HepG2 (cell line): ENCODE data around the gene CCDC201. TPM values are rescaled to one million over a fixed set of nuclear protein-coding genes. Genes with fewer than 3 reads are reported as not detected.

Experiments
- HNRNPK ChIP-seq: fragments of 200-400 bp; formaldehyde crosslinking; IDR thresholded peaks from 2 replicates; pipeline ENCODE4 v1.6.1; 2018; ENCODE audit warnings: low read length, low read depth, moderate library complexity, mild to moderate bottlenecking; ENCODE audit not compliant: poor library complexity, severe bottlenecking
- HOXA5 ChIP-seq: sonication (generic); formaldehyde crosslinking; IDR thresholded peaks from 2 replicates; pipeline ENCODE4 v1.4.0; 2020; ENCODE audit warnings: missing genetic modification reagents
- NR1H2 ChIP-seq: sonication (generic); formaldehyde crosslinking; IDR thresholded peaks from 2 replicates; pipeline ENCODE4 v1.8.1; 2022; ENCODE audit warnings: low read depth, missing genetic modification reagents, borderline replicate concordance
- RAD21 ChIP-seq: fragments of 450-650 bp; formaldehyde crosslinking; IDR thresholded peaks from 2 replicates; pipeline ENCODE4 v1.5.0; 2020; ENCODE audit warnings: mild to moderate bottlenecking
- RFX3 ChIP-seq: IDR thresholded peaks from 2 replicates; pipeline ENCODE4 v1.6.1; 2016; ENCODE audit warnings: missing biosample characterization, missing genetic modification reagents
- SMAD3 ChIP-seq: sonication (generic); formaldehyde crosslinking; IDR thresholded peaks from 2 replicates; pipeline ENCODE4 v1.4.0; 2020; ENCODE audit warnings: missing genetic modification reagents
- TIGD3 ChIP-seq: sonication (generic); formaldehyde crosslinking; IDR thresholded peaks from 2 replicates; pipeline ENCODE4 v1.5.1; 2020; ENCODE audit warnings: mild to moderate bottlenecking, missing genetic modification reagents, borderline replicate concordance
- TMF1 ChIP-seq: sonication (generic); formaldehyde crosslinking; IDR thresholded peaks from 2 replicates; pipeline ENCODE4 v1.8.1; 2022; ENCODE audit warnings: low read depth, missing genetic modification reagents
- ZBTB8A ChIP-seq: sonication (generic); formaldehyde crosslinking; IDR thresholded peaks from 2 replicates; pipeline ENCODE4 v1.4.0; 2020; ENCODE audit warnings: mild to moderate bottlenecking, low read depth, missing genetic modification reagents, borderline replicate concordance
- ZNF280D ChIP-seq: sonication (generic); formaldehyde crosslinking; IDR thresholded peaks from 2 replicates; pipeline ENCODE4 v1.5.1; 2020; ENCODE audit warnings: mild to moderate bottlenecking, missing genetic modification reagents
- ZNF407 ChIP-seq: sonication (generic); formaldehyde crosslinking; IDR thresholded peaks from one replicate; pipeline ENCODE4 v1.5.1; 2020; ENCODE audit warnings: mild to moderate bottlenecking, missing genetic modification reagents; ENCODE audit errors: not compliant biosample characterization
- ZNF414 ChIP-seq: sonication (generic); formaldehyde crosslinking; IDR thresholded peaks from 2 replicates; pipeline ENCODE4 v1.5.0; 2020; ENCODE audit warnings: missing genetic modification reagents
- ZNF660 ChIP-seq: sonication (generic); formaldehyde crosslinking; IDR thresholded peaks from 2 replicates; pipeline ENCODE4 v1.5.1; 2020; ENCODE audit warnings: mild to moderate bottlenecking, low read depth, missing genetic modification reagents, borderline replicate concordance
- ZNF782 ChIP-seq: sonication (generic); formaldehyde crosslinking; IDR thresholded peaks from 2 replicates; pipeline ENCODE4 v1.4.0; 2020; ENCODE audit warnings: missing genetic modification reagents, mild to moderate bottlenecking, borderline replicate concordance
- ZNF850 ChIP-seq: sonication (generic); formaldehyde crosslinking; conservative IDR thresholded peaks from 2 replicates; pipeline ENCODE4 v1.9.0; 2021; ENCODE audit warnings: mild to moderate bottlenecking, missing genetic modification reagents
- polyA plus RNA-seq, 8 experiments: library from polyadenylated mRNA; depleted of rRNA in 3 of 8; stranded (reverse) in 7 of 8; unstranded in 1 of 8; fragments of >200 nt; fragmentation: Illumina TruSeq in 4 of 8; extraction: Trizol in 4 of 8; gene quantifications; 2 replicates each; pipeline versions ENCODE4 v1.2.1 to v1.2.3, GENCODE V29; 2011 to 2016; ENCODE audit warnings: low read depth in 4 of 8, missing spikeins in 1 of 8, mixed read lengths in 1 of 8; ENCODE audit not compliant: insufficient read depth in 1 of 8
- total RNA-seq, 5 experiments: library from RNA; depleted of rRNA; stranded (reverse); fragments of >200 nt; fragmentation: Illumina TruSeq; extraction: Trizol; gene quantifications; 2 replicates each; pipeline ENCODE4 v1.2.3, GENCODE V29; 2016; ENCODE audit warnings: low read depth in 1 of 5

CCDC201 gene
- total and polyA plus RNA-seq, 2 of the 13 experiments (the other 11 are each of a cell fraction or from before 2014, with no cell fraction given), result 0.92 TPM; not detected in 1

- no peak for TF ChIP-seq ZNF407 (CRISPR knock-in tag)
- TF ChIP-seq RAD21 (CRISPR knock-in tag), result no peak
- no peak for TF ChIP-seq HOXA5
- TF ChIP-seq TIGD3 (CRISPR knock-in tag), result no peak
- peak; percentile 72; the same call in 1 of the 2 replicates for TF ChIP-seq SMAD3 (CRISPR knock-in tag)
- peak; percentile 33; the same call in 1 of the 2 replicates for TF ChIP-seq RFX3 (CRISPR knock-in tag)
- peak; percentile 23; the same call in 1 of the 2 replicates for TF ChIP-seq TMF1 (CRISPR knock-in tag)
- no peak for TF ChIP-seq NR1H2 (CRISPR knock-in tag)
- no peak for TF ChIP-seq HNRNPK
- 0 out of 2 replicates have a peak, but pooled peaks have one; percentile 24 for TF ChIP-seq ZBTB8A (CRISPR knock-in tag)
- no peak; the same call in 1 of the 2 replicates for TF ChIP-seq ZNF782 (CRISPR knock-in tag)
- no peak for TF ChIP-seq ZNF414
- no peak for TF ChIP-seq ZNF280D (CRISPR knock-in tag)
- no peak for TF ChIP-seq ZNF850 (CRISPR knock-in tag)
- TF ChIP-seq ZNF660, result no peak
These were observed 20.6 kb upstream of the CCDC201 start (continued) for GRCh38 chr7:45893374-45893995.
